ENCODE measurements around the gene ANXA6. TPM values are rescaled to one million over a fixed set of nuclear protein-coding genes. Genes with fewer than 3 reads are reported as not detected.
A peak's percentile ranks its signal among the peaks of the same experiment; 100 is the strongest.

ANXA6 gene
- total RNA-seq, 1 experiment from 2014 or later = 385 TPM

DNA sequence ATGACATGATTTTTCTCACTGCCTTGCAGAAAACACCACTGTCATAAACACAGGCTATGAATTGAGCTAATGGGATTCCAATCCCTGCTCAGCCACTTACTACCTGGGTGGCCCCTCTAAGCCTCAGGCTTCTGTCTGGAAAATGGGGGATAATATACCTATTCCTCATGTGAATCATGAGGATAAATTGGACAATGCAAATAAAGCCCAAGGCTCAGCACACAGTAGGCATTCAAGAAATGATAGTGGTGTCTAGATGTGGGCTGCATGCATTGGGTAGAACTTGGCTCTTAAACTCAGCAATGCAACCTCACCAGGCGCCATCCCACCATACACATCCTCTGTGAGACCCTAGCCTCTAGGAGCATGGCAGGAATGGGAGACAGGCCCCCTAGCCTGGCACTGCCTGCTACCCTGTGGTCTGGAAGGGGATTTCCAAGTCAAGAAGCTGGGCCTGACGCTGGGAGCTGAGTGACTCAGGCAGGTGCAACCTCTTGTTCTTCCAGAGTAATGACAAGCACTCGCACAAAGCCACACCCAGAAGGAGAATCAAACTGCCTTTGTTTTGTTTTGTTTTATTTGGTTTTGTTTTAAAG, 74.4 kb downstream of the ANXA6 start:
- Histone ChIP-seq H3K9me3 (replicated peaks) (no peaks in the 10 kb centered on the region), H3K4me1 (peaks cover 48% of the 10 kb centered on the region), H3K27me3 (no peaks in the 10 kb centered on the region), H3K36me3 (no peaks in the 10 kb centered on the region), H3K27ac (peak overlapping the region; percentile 84), H3K4me3 (peak overlapping the region; percentile 5)
- peak; percentile 93 to 96 for DNase-seq

DNA sequence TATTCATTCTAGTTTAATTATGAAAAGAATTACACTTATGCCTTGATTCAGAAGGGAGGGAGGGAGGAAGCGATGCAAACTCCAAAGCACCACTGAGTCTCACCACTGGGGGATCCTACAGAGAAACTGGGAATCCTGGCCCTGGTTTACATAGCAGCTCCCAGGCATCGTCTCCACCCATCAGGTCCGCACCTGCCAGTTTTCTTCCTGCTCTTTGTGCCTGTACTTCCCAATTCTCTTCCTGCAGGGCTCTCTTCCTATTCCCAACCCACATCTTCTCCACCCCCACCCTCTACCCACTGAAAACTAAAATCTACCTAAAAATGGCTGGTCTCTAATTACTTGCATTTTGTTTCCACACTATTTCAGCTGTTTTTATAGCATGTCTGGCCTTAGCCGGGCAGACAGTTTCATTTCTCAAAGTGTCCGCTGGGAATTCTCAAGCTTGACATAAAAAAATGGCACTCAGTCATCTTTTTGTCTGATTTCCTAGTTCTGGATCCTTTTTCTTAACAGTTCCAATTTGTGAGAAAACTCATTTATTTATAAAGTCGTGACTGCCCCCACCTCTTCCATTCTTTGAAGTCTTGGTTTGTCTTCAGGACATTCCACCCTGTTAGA, 75.2 kb downstream of the ANXA6 start:
- Histone ChIP-seq H3K4me3 (no peak overlapping the region; the same call in 1 of the 2 replicates), H3K27ac (peak overlapping the region; percentile 84), H3K27me3 (no peaks in the 10 kb centered on the region), H3K36me3 (no peaks in the 10 kb centered on the region), H3K4me1 (peaks cover 44% of the 10 kb centered on the region), H3K9me3 (replicated peaks) (no peaks in the 10 kb centered on the region)
- peak; percentile 70 to 83 for DNase-seq

GRCh38 chr5:151081431-151082281, 75.9 kb downstream of the ANXA6 start:
- peak overlapping the region; percentile 84 for H3K27ac ChIP-seq
- DNase-seq = no peak
- peaks cover 36% of the 10 kb centered on the region for H3K4me1 ChIP-seq
- H3K27me3 ChIP-seq = no peaks in the 10 kb centered on the region
- peak overlapping the region; percentile 82 for H3K4me3 ChIP-seq
- no peaks in the 10 kb centered on the region for H3K36me3 ChIP-seq
- H3K9me3 ChIP-seq (replicated peaks) = no peaks in the 10 kb centered on the region

DNA sequence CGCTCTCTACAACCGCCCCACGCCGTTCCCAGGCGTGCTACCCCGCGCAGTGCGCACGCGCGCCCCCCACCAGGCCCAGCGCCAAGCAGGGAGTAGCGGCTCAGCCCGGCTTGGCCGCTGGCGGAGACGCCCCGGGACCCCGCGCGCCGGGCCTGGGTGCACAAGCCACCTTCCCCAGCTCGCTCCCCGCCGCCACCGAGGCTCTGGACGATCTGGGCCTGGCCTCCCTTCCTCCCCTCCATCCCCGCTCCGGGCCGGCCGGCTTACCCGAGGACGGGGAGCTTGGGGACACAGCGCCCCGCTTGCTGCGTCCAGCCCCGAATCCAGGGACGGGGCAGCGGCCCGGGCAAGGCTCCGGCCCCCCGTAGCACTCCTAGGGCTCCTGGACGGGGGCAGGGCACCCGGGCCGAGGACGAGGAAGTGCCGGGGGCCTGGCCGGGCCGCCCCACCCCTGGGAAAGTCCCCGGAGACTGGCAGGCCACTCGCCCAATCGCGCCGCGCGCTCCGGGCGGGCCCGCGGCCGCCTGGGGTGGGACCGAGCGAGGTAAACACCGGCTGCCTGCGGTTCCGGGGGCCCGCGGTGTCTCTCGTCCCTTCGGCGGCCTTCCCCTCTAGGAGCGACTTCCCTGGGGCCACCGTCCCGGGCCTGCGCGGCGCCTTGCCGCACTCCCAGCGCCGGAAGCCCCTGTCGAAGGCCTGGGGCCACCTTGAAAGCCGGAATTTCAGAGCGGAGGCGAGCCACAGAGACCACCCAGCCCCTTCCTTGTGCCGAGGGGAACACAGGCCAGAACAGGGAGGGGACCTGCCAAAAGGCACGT, 76.8 kb downstream of the ANXA6 start, which contains the start of gene TNIP1:
Gene TNIP1, minus strand, starts transcription at position 422 of the 818 bp plus-strand sequence. CDS start 15,939 bp downstream, outside the sequence.
- Histone ChIP-seq H3K4me1 (peaks cover 28% of the 10 kb centered on the region), H3K27ac (peak within 1 kb of the TSS; percentile 84), H3K36me3 (no peaks in the 10 kb centered on the region), H3K9me3 (replicated peaks) (no peaks in the 10 kb centered on the region), H3K27me3 (no peaks in the 10 kb centered on the region), H3K4me3 (peak within 1 kb of the TSS; percentile 82)
- DNase-seq = peak; percentile 91 to 92

- no peak for DNase-seq
- H3K4me1 ChIP-seq = peaks cover 26% of the 10 kb centered on the region
Measured at GRCh38 chr5:151079838-151080612, 77.6 kb downstream of the ANXA6 start.

DNA sequence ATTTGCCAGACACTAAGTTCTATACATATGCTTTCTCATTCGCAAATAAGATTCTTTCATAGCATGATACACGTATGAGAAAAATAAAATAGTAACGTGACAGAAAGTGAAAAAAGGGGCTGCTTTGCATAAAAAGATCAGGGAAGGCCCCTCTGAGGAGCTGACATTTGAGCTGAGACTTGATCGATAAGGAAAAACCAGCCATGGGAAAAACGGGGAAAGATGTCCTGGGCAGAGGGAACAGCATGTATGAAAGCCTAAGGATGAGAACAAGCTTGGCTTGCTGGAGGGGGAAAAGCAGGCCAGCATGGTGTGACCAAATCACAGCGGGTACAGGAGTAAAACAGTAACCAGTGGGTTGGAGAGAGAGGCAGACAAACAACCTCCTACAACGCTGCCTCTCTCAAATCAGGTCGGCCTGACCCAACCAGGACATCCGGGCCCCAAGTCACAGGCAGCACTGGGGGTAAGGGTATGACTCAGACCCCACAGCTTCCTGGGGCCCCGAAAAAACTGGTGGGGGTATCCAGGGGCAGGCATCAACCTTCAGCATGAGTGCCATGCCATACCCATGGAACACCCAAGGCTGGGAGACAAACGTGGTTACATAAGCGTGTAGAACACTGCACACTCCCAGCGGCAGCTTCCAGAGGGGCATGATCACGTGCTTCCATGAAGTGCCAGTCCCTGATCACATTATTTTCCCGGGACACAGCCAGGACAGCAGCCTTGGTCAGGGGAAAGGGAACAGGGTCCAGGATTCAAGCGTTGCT, 78.9 kb downstream of the ANXA6 start:
- no peaks in the 10 kb centered on the region for H3K36me3 ChIP-seq
- no peak for DNase-seq
- no peak overlapping the region for H3K4me3 ChIP-seq
- peaks cover 22% of the 10 kb centered on the region for H3K4me1 ChIP-seq
- H3K27me3 ChIP-seq = no peaks in the 10 kb centered on the region
- no peaks in the 10 kb centered on the region for H3K9me3 ChIP-seq (replicated peaks)
- no peak overlapping the region for H3K27ac ChIP-seq

More at GRCh38 chr5:151079838-151080612, 77.6 kb downstream of the ANXA6 start:
- Histone ChIP-seq H3K9me3 (replicated peaks) (no peaks in the 10 kb centered on the region), H3K27me3 (no peaks in the 10 kb centered on the region), H3K27ac (peak overlapping the region; percentile 84), H3K36me3 (no peaks in the 10 kb centered on the region), H3K4me3 (peak overlapping the region; percentile 82)

DNA sequence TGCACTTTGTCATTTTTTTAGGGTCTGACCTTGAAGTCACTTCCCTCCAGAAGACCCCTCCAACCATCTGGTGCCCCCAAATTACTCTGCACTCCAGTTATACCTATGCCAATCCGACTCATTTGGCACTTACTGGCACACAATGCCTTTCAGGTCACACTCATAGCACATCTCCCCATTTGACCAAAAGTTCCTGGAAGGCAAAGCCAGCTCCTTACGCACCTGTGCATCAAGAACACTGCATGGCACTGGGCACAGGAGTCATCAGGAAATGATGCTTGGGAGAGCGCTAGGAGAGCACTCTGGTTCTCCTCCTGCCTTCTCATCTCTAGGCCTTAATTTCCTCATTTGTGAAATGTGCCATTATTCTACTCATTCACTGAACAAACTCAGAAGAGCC, 79.6 kb downstream of the ANXA6 start:
- Histone ChIP-seq H3K9me3 (replicated peaks) (no peaks in the 10 kb centered on the region), H3K4me1 (peaks cover 17% of the 10 kb centered on the region), H3K27ac (no peak overlapping the region), H3K36me3 (0 out of 2 replicates have a peak, but pooled peaks cover 5% of the 10 kb centered on the region), H3K27me3 (no peaks in the 10 kb centered on the region), H3K4me3 (no peak overlapping the region)
- no peak for DNase-seq

- peaks cover 11% of the 10 kb centered on the region for H3K4me1 ChIP-seq
Measured at GRCh38 chr5:151077419-151077818, 80.2 kb downstream of the ANXA6 start.

DNA sequence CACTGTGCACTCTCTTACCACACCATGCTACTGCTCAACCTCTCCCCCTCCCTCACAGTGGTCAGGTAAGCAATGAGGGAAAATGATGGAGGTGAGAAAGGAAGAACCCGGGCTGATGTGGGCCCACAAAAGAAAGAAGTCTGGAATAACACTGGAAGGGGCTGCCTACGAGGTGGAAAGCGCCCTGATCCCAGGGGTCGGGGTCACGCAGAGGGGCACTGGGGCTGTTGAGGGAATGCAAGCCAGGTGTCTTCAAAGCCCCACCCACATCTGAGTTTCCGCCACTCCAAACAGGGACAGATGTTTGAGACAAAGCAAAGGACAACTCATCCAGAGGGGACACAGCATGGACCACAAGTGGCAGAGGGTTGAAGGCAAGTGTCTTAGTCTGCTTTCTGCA, 81.0 kb downstream of the ANXA6 start:
- Histone ChIP-seq H3K4me1 (peaks cover 3% of the 10 kb centered on the region; the same call in 1 of the 2 replicates), H3K27ac (no peak overlapping the region), H3K27me3 (no peaks in the 10 kb centered on the region), H3K36me3 (0 out of 2 replicates have a peak, but pooled peaks cover 5% of the 10 kb centered on the region), H3K4me3 (no peak overlapping the region), H3K9me3 (replicated peaks) (no peaks in the 10 kb centered on the region)
- no peak for DNase-seq

More at GRCh38 chr5:151077419-151077818, 80.2 kb downstream of the ANXA6 start:
- H3K27ac ChIP-seq = no peak overlapping the region
- H3K27me3 ChIP-seq = no peaks in the 10 kb centered on the region
- H3K36me3 ChIP-seq = 0 out of 2 replicates have a peak, but pooled peaks cover 5% of the 10 kb centered on the region
- no peak overlapping the region for H3K4me3 ChIP-seq
- DNase-seq = no peak
- H3K9me3 ChIP-seq (replicated peaks) = no peaks in the 10 kb centered on the region

DNA sequence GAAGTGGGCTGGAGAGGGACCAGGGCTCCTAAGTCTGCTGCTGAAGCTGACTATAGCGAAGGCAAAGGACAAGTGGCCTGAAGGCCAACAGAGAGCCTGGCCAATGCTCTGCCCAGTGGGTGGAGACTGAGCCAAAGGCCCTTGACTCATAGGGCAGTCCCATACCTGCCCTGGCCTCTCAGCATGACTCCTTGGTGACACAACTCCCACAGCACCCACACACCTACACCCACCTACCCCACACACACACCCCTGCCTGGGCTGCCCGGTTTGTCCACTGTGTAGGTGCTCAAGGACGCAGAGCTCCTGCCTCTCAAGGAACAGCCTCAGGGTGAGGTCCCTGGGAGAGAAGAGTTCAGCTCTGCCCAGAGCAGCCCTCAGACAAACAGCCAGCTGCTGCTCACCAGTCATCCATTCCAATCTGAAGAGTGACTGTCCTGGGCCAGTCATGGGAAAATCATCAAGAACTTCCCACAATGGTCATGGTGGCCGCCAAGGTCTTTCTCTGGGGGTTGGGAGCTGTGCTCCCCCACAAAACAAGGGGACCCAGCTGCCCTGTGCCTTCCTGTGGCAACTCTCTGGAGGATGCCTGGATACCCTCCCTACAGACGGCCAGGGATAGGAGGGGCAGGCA, 81.8 kb downstream of the ANXA6 start:
- Histone ChIP-seq H3K27ac (no peak overlapping the region), H3K27me3 (no peaks in the 10 kb centered on the region), H3K4me3 (no peak overlapping the region), H3K4me1 (0 out of 2 replicates have a peak, but pooled peaks cover 3% of the 10 kb centered on the region), H3K9me3 (replicated peaks) (no peaks in the 10 kb centered on the region), H3K36me3 (0 out of 2 replicates have a peak, but pooled peaks cover 5% of the 10 kb centered on the region)
- DNase-seq = no peak

- 0 out of 2 replicates have a peak, but pooled peaks cover 5% of the 10 kb centered on the region for H3K36me3 ChIP-seq
- H3K27me3 ChIP-seq = no peaks in the 10 kb centered on the region
- no peak overlapping the region for H3K4me3 ChIP-seq
- no peak overlapping the region for H3K27ac ChIP-seq
- no peaks in the 10 kb centered on the region for H3K9me3 ChIP-seq (replicated peaks)
- DNase-seq = no peak
- H3K4me1 ChIP-seq = peaks cover 10% of the 10 kb centered on the region
Measured at GRCh38 chr5:151074557-151074956, 83.0 kb downstream of the ANXA6 start.

- Histone ChIP-seq H3K27me3 (no peaks in the 10 kb centered on the region), H3K27ac (no peak overlapping the region), H3K4me1 (peaks cover 22% of the 10 kb centered on the region), H3K9me3 (replicated peaks) (no peaks in the 10 kb centered on the region), H3K4me3 (no peak overlapping the region), H3K36me3 (0 out of 2 replicates have a peak, but pooled peaks cover 5% of the 10 kb centered on the region)
- DNase-seq = no peak
Measured at GRCh38 chr5:151073280-151073679, 84.3 kb downstream of the ANXA6 start.
